ENCODE results near the gene KCTD15.

DNA sequence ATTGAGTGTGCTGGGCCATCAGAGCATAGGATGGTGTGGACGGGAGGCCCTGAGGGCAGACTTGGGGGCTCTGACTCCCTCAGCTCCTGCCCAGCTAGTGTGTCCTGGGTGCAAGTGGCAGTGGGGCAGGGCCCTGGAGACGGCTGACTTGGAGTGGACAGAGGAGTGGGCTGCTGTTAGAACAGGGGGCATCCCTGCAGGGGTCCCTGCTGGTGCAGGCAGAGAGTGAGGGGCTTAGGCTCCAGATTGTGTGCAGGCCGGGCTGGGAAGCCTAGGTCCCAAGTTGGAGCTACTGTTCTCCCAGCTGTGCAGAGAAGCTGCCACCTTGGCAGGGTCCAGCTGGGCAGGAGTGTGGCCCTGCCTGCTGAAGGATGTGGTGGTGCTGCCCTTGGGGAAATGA, 8.6 kb downstream of the KCTD15 start:
- TF ChIP-seq, protein P1, sequence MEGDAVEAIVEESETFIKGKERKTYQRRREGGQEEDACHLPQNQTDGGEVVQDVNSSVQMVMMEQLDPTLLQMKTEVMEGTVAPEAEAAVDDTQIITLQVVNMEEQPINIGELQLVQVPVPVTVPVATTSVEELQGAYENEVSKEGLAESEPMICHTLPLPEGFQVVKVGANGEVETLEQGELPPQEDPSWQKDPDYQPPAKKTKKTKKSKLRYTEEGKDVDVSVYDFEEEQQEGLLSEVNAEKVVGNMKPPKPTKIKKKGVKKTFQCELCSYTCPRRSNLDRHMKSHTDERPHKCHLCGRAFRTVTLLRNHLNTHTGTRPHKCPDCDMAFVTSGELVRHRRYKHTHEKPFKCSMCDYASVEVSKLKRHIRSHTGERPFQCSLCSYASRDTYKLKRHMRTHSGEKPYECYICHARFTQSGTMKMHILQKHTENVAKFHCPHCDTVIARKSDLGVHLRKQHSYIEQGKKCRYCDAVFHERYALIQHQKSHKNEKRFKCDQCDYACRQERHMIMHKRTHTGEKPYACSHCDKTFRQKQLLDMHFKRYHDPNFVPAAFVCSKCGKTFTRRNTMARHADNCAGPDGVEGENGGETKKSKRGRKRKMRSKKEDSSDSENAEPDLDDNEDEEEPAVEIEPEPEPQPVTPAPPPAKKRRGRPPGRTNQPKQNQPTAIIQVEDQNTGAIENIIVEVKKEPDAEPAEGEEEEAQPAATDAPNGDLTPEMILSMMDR (IDR thresholded peaks at IDR 0.05), result no peak
- no peak for TF ChIP-seq EP300 (IDR thresholded peaks at IDR 0.05)

Data from upper lobe of left lung (tissue), 4 donors.